ENCODE measurements around the gene MVB12B. TPM values are rescaled to one million over a fixed set of nuclear protein-coding genes. Genes with fewer than 3 reads are reported as not detected.

MVB12B gene
- total and polyA plus RNA-seq, 2 donors from 2014 or later = 4.5 to 12.3 TPM

DNA sequence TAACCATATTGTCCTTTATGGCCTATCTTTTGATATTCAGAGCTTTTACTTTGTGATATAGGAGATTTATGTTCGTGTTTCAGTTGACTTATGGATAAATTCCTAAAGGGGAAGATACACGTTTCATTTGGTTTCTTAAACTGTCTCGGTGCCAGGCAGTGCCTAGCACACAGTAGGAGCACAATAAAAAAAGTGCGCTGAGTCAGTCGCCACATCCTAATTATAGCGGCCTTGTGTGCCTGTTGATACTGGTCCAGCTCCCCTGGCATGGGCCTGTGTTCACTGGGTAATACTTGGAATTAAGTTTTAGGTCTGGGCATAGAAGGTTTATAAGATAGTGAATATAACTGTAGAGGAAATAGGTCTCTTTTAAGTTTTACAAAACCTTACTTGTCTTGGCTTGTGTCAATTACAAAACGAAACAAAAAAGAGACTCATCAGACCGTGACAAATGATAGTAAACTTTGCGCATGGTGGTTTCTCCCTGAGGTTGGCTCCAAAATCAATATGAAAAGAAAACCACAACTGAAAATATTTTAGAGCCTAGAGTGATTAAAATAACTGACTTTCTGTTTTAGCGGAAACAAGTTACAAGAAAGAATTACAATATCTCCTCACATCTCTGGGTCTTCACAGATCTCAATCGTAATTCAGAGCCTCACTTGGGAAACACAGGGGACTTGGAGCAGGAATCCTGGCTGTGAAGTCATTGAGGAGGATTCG is 84.8 kb downstream of the MVB12B start:
- no peaks in the 10 kb centered on the region for H3K4me1 ChIP-seq (ENCODE audit: control insufficient read depth in 2 of 3, insufficient read depth in 2 of 3, low read depth in 1 of 3, low read length in 3 of 3)
- FAIRE-seq (no peak), DNase-seq (no peak)
- H3K36me3 ChIP-seq (ENCODE audit: control insufficient read depth in 2 of 3, insufficient read depth in 3 of 3, low read length in 3 of 3) = no peaks in the 10 kb centered on the region
- TF ChIP-seq CTCF (IDR thresholded peaks at IDR 0.05; ENCODE audit: borderline replicate concordance, extremely low read depth, insufficient read depth) = no peak
- H3K9ac ChIP-seq (ENCODE audit: low read length in 3 of 3) = no peak overlapping the region
- intact Hi-C loops (cut with DNase I) = no loop called here
- no peak overlapping the region for H3K4me3 ChIP-seq (ENCODE audit: low read length in 3 of 3)
- H3K27me3 ChIP-seq (ENCODE audit: control insufficient read depth, insufficient read depth, low read length) = no peaks in the 10 kb centered on the region
- H3K9me3 ChIP-seq (ENCODE audit: control insufficient read depth in 2 of 3, insufficient read depth in 1 of 3, low read length in 3 of 3) = no peaks in the 10 kb centered on the region
- H3K27ac ChIP-seq (ENCODE audit: low read depth in 2 of 2, low read length in 2 of 2) = no peak overlapping the region

- no peak overlapping the region for H3K4me3 ChIP-seq (ENCODE audit: low read length in 3 of 3)
- DNase-seq (peak in 1 of 5 donors; percentile 17), FAIRE-seq (no peak)
- no peak overlapping the region for H3K9ac ChIP-seq (ENCODE audit: low read length in 3 of 3)
- no peak for TF ChIP-seq CTCF (IDR thresholded peaks at IDR 0.05; ENCODE audit: borderline replicate concordance, extremely low read depth, insufficient read depth)
- no peaks in the 10 kb centered on the region for H3K9me3 ChIP-seq (ENCODE audit: control insufficient read depth in 2 of 3, insufficient read depth in 1 of 3, low read length in 3 of 3)
- H3K27ac ChIP-seq (ENCODE audit: low read depth in 2 of 2, low read length in 2 of 2) = no peak overlapping the region
- no peaks in the 10 kb centered on the region for H3K36me3 ChIP-seq (ENCODE audit: control insufficient read depth in 2 of 3, insufficient read depth in 3 of 3, low read length in 3 of 3)
- intact Hi-C loops (cut with DNase I) = no loop called here
- H3K4me1 ChIP-seq (ENCODE audit: control insufficient read depth in 2 of 3, insufficient read depth in 2 of 3, low read depth in 1 of 3, low read length in 3 of 3) = no peaks in the 10 kb centered on the region
- no peaks in the 10 kb centered on the region for H3K27me3 ChIP-seq (ENCODE audit: control insufficient read depth, insufficient read depth, low read length)
Measured at GRCh38 chr9:126411948-126412284, 85.3 kb downstream of the MVB12B start.

DNA sequence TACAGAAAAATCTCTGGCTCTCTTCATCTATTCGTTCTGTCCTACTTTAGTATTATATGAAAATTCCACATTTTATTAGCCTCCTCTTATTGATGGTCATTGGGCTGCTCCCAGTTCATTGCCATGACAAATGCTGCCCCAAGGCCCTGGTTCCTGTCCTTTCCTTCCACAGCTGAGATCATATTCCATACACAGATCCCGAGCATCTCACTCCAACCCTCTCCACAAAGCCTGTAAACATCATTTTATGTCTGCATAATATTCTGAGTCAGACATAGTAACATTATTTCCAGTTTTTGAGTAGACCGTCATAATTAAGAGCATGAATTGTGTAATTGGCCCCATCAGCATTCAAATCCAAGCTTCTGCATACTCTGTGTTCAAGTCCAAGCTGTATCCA is 86.3 kb downstream of the MVB12B start:
- no peak overlapping the region for H3K4me3 ChIP-seq (ENCODE audit: low read length in 3 of 3)
- no peak overlapping the region for H3K9ac ChIP-seq (ENCODE audit: low read length in 3 of 3)
- no peaks in the 10 kb centered on the region for H3K4me1 ChIP-seq (ENCODE audit: control insufficient read depth in 2 of 3, insufficient read depth in 2 of 3, low read depth in 1 of 3, low read length in 3 of 3)
- no peaks in the 10 kb centered on the region for H3K36me3 ChIP-seq (ENCODE audit: control insufficient read depth in 2 of 3, insufficient read depth in 3 of 3, low read length in 3 of 3)
- no peak for FAIRE-seq
- no peak for DNase-seq
- no peaks in the 10 kb centered on the region for H3K27me3 ChIP-seq (ENCODE audit: control insufficient read depth, insufficient read depth, low read length)
- no peak overlapping the region for H3K27ac ChIP-seq (ENCODE audit: low read depth in 2 of 2, low read length in 2 of 2)
- intact Hi-C loops (cut with DNase I) = no loop called here
- no peaks in the 10 kb centered on the region for H3K9me3 ChIP-seq (ENCODE audit: control insufficient read depth in 2 of 3, insufficient read depth in 1 of 3, low read length in 3 of 3)
- TF ChIP-seq CTCF (IDR thresholded peaks at IDR 0.05; ENCODE audit: borderline replicate concordance, extremely low read depth, insufficient read depth) = no peak

All from kidney (tissue), 14 donors.